ENCODE results near the gene PLIN4.

The PLIN4 gene

GRCh38 chr19:4482721-4483364 is 35.4 kb downstream of the PLIN4 start:
- no peak for DNase-seq

GRCh38 chr19:4477034-4477801 is 41.1 kb downstream of the PLIN4 start:
- no peak for DNase-seq

- no peak for DNase-seq
Measured at GRCh38 chr19:4474514-4475022, 43.7 kb downstream of the PLIN4 start.

- DNase-seq, result no peak
Measured at GRCh38 chr19:4473763-4474513, 44.3 kb downstream of the PLIN4 start.

- no peak for DNase-seq
Measured at GRCh38 chr19:4473011-4473762, 45.1 kb downstream of the PLIN4 start.

GRCh38 chr19:4472174-4472974 is 45.9 kb downstream of the PLIN4 start, which contains the start of gene HDGFL2:
Gene HDGFL2 (plus strand): TSS chr19:4472297. CDS start chr19:4472351, 54 bp downstream.
- DNase-seq, result no peak

GRCh38 chr19:4471403-4472173 is 46.7 kb downstream of the PLIN4 start:
- DNase-seq, result peak; percentile 98

- DNase-seq, result no peak
Measured at GRCh38 chr19:4467835-4468234, 50.5 kb downstream of the PLIN4 start.

GRCh38 chr19:4464815-4465581 is 53.3 kb downstream of the PLIN4 start:
- no peak for DNase-seq

GRCh38 chr19:4457654-4458395 is 60.5 kb downstream of the PLIN4 start, which contains the start of gene UBXN6:
Gene UBXN6 (minus strand): TSS chr19:4457794. CDS start chr19:4457697, 97 bp downstream.
- peak; percentile 89 for DNase-seq

GRCh38 chr19:4456843-4457653 is 61.2 kb downstream of the PLIN4 start:
- DNase-seq, result no peak

GRCh38 chr19:4456476-4456842 is 61.8 kb downstream of the PLIN4 start:
- DNase-seq, result no peak

- peak; percentile 19 for DNase-seq
Measured at GRCh38 chr19:4455719-4456475, 62.4 kb downstream of the PLIN4 start.

GRCh38 chr19:4454747-4455718 is 63.3 kb downstream of the PLIN4 start:
- no peak for DNase-seq

- no peak for DNase-seq
Measured at GRCh38 chr19:4453232-4454179, 64.8 kb downstream of the PLIN4 start.
